Measurements from ENCODE around the gene JMJD8.
A peak's percentile ranks its signal among the peaks of the same experiment; 100 is the strongest.

JMJD8 gene

GRCh38 chr16:687499-687898 lies 3.4 kb upstream of the JMJD8 start:
- DNase-seq: no peak

GRCh38 chr16:686459-687260 lies 2.5 kb upstream of the JMJD8 start:
- DNase-seq: no peak

- no peak for DNase-seq
These were observed 1.8 kb upstream of the JMJD8 start for GRCh38 chr16:685967-686366.

- DNase-seq: no peak
These were observed 995 bp upstream of the JMJD8 start for GRCh38 chr16:684961-685696.

GRCh38 chr16:683396-684070 lies 601 bp downstream of the JMJD8 start:
- DNase-seq: no peak

- no peak for DNase-seq
These were observed 1.4 kb downstream of the JMJD8 start for GRCh38 chr16:682493-683395.

GRCh38 chr16:681746-682427 lies 2.2 kb downstream of the JMJD8 start:
- no peak for DNase-seq

GRCh38 chr16:680967-681745 lies 3.0 kb downstream of the JMJD8 start:
- no peak for DNase-seq

- DNase-seq: no peak
These were observed 3.5 kb downstream of the JMJD8 start for GRCh38 chr16:680625-680945.

- peak; percentile 88 for DNase-seq
These were observed 4.1 kb downstream of the JMJD8 start, which contains the start of gene STUB1 for GRCh38 chr16:679814-680624. STUB1 (plus strand) TSS chr16:680410; CDS start chr16:680526, 116 bp downstream.

- DNase-seq: peak; percentile 62
These were observed 5.0 kb downstream of the JMJD8 start for GRCh38 chr16:678858-679813.

- DNase-seq: no peak
These were observed 5.8 kb downstream of the JMJD8 start for GRCh38 chr16:678209-678857.

GRCh38 chr16:677316-678190 lies 6.6 kb downstream of the JMJD8 start:
- no peak for DNase-seq

GRCh38 chr16:676913-677312 lies 7.2 kb downstream of the JMJD8 start:
- peak; percentile 56 for DNase-seq

- DNase-seq: no peak
These were observed 7.6 kb downstream of the JMJD8 start for GRCh38 chr16:676565-676902.

GRCh38 chr16:675884-676564 lies 8.1 kb downstream of the JMJD8 start:
- no peak for DNase-seq
